ENCODE measurements around the gene PPM1H. TPM values are rescaled to one million over a fixed set of nuclear protein-coding genes. Genes with fewer than 3 reads are reported as not detected.

The PPM1H gene
- total RNA-seq, 1 donor from 2014 or later, result 6.3 TPM

DNA sequence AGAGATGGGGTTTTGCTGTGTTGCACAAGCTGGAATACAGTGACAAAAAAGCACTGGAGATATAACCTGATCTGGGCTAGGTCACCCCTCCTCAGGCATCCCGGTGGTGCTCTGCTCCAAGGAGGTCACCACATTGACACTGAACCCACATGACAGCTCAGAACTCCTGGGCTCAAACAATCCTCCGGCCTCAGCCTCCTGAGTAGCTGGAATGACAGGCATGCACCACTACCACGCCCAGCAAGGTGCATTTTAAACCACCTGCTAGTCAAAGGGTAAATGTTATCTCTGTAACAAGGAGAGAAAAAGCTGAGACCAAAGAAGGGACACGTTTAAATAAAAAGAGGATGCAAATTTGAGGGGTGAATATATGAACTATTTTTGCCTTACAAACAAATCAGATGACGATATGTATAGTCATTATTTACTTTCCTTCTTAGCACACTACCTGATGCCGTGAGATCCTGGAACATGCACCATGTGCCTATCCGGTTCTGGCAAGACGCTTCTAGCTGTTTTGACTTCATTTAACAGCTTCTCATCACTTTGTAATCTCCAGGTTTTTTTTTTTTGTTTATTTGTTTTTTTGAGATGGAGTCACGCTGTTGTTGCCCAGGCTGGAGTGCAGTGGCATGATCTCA is 135.1 kb downstream of the PPM1H start:
- Mint-ChIP-seq H3K4me1 (ENCODE audit: low read depth, unreplicated experiment) (peaks cover 13% of the 10 kb centered on the region), H3K36me3 (ENCODE audit: unreplicated experiment) (no peaks in the 10 kb centered on the region), H3K9me3 (ENCODE audit: unreplicated experiment) (no peaks in the 10 kb centered on the region), H3K27ac (ENCODE audit: unreplicated experiment) (no peak overlapping the region), H3K4me3 (ENCODE audit: unreplicated experiment) (no peak overlapping the region), H3K27me3 (ENCODE audit: unreplicated experiment) (no peaks in the 10 kb centered on the region)
- no peak for DNase-seq
- TF ChIP-seq, protein P1, sequence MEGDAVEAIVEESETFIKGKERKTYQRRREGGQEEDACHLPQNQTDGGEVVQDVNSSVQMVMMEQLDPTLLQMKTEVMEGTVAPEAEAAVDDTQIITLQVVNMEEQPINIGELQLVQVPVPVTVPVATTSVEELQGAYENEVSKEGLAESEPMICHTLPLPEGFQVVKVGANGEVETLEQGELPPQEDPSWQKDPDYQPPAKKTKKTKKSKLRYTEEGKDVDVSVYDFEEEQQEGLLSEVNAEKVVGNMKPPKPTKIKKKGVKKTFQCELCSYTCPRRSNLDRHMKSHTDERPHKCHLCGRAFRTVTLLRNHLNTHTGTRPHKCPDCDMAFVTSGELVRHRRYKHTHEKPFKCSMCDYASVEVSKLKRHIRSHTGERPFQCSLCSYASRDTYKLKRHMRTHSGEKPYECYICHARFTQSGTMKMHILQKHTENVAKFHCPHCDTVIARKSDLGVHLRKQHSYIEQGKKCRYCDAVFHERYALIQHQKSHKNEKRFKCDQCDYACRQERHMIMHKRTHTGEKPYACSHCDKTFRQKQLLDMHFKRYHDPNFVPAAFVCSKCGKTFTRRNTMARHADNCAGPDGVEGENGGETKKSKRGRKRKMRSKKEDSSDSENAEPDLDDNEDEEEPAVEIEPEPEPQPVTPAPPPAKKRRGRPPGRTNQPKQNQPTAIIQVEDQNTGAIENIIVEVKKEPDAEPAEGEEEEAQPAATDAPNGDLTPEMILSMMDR (IDR thresholded peaks at IDR 0.05; ENCODE audit: partially characterized antibody, unreplicated experiment), result no peak

DNA sequence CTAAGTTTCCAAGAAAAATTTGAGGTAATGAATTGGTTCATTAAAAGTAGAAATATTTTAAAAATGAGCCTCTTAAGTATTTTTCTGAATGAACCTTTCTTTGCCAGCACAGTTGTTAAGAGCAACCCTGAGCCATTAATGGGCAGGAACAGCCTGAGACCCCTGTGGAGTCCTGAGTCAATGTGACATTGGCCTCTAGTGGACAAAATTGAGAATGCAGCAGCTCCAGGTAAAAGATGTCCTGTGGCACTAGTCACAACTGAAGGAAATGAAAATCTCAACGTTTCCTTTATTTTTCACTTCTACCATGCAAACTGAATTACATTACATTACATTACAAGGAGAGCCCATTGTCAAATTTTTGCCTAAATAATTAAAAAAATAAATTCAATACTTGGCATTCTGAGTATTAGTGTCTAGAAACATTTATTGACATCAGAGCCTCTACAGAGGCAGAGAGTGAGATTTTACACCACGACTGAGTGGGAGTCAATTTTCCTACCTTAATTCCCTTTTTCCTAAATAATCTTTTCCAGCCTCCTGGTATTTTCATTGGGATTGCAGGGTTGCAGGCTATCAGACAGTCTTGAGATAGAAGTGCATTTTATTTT is 135.7 kb downstream of the PPM1H start:
- no peaks in the 10 kb centered on the region for H3K27me3 Mint-ChIP-seq (ENCODE audit: unreplicated experiment)
- DNase-seq, result peak; percentile 70
- no peak overlapping the region for H3K27ac Mint-ChIP-seq (ENCODE audit: unreplicated experiment)
- no peaks in the 10 kb centered on the region for H3K9me3 Mint-ChIP-seq (ENCODE audit: unreplicated experiment)
- H3K4me1 Mint-ChIP-seq (ENCODE audit: low read depth, unreplicated experiment), result peaks cover 13% of the 10 kb centered on the region
- TF ChIP-seq, protein P1 (IDR thresholded peaks at IDR 0.05; ENCODE audit: partially characterized antibody, unreplicated experiment), result peak; percentile 97
- no peaks in the 10 kb centered on the region for H3K36me3 Mint-ChIP-seq (ENCODE audit: unreplicated experiment)
- H3K4me3 Mint-ChIP-seq (ENCODE audit: unreplicated experiment), result no peak overlapping the region

DNA sequence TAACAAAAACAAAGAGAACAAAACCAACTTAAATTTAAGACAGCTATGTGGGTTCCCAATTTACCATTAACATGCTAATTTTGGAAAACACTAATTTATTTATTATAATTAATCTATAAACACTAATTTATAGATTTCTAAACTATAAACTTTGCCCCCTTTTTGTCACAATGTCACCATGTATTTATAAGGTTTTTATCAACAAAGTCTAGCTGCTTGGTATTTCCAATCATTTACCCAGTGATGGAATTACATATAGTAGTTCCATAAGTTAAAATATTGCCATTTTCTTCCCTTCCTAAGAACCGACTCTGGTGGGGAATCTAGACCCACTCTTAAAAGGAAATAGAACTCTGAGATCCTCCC is 140.7 kb downstream of the PPM1H start:
- H3K9me3 Mint-ChIP-seq (ENCODE audit: unreplicated experiment), result no peaks in the 10 kb centered on the region
- no peaks in the 10 kb centered on the region for H3K36me3 Mint-ChIP-seq (ENCODE audit: unreplicated experiment)
- no peak overlapping the region for H3K27ac Mint-ChIP-seq (ENCODE audit: unreplicated experiment)
- DNase-seq, result no peak
- H3K4me3 Mint-ChIP-seq (ENCODE audit: unreplicated experiment), result no peak overlapping the region
- peaks cover 26% of the 10 kb centered on the region for H3K4me1 Mint-ChIP-seq (ENCODE audit: low read depth, unreplicated experiment)
- H3K27me3 Mint-ChIP-seq (ENCODE audit: unreplicated experiment), result no peaks in the 10 kb centered on the region
- TF ChIP-seq, protein P1 (IDR thresholded peaks at IDR 0.05; ENCODE audit: partially characterized antibody, unreplicated experiment), result peak; percentile 50

DNA sequence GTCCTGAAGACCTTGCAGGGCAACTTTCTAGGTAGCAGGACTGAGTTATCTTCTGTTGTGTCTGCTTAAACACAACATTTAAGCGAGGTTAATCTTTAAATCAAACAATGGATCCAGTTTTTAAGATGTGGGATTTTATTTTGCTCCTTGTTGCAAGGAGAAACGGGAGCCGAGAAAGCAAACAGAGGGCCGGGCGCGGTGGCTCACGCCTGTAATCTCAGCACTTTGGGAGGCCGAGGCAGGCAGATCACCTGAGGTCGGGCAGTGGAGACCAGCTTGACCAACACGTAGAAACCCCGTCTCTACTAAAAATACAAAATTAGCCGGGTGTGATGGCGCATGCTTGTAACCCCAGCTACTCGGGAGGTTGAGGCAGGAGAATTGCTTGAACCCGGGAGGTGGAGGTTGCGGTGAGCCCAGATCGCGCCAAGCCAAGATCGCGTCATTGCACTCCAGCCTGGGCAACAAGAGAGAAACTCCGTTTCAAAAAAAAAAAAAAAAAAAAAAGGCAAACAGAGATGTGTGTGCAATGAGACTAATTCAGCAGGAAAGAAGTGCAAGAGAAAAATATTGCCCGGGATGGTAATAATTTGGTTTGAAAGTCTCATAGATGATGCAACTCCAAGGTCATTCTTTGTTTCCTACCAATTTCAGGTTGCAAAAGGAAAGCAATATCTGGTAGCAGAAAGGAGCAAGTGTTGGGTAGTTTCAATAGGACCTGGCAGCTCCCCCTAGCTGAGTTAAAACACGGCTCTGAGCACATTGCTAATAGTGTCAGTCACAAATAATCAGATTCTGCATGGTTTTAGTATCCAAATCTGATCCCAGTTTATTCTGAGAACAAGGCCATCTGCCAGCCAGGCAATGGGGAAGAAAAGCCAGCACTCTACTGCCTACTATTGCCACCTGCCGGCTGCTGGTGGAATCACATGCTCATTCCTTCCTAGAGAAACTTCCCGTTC is 141.4 kb downstream of the PPM1H start:
- peaks cover 22% of the 10 kb centered on the region for H3K4me1 Mint-ChIP-seq (ENCODE audit: low read depth, unreplicated experiment)
- peak overlapping the region; percentile 84 for H3K27ac Mint-ChIP-seq (ENCODE audit: unreplicated experiment)
- H3K27me3 Mint-ChIP-seq (ENCODE audit: unreplicated experiment), result no peaks in the 10 kb centered on the region
- no peaks in the 10 kb centered on the region for H3K36me3 Mint-ChIP-seq (ENCODE audit: unreplicated experiment)
- TF ChIP-seq, protein P1 (IDR thresholded peaks at IDR 0.05; ENCODE audit: partially characterized antibody, unreplicated experiment), result peak; percentile 96
- no peaks in the 10 kb centered on the region for H3K9me3 Mint-ChIP-seq (ENCODE audit: unreplicated experiment)
- H3K4me3 Mint-ChIP-seq (ENCODE audit: unreplicated experiment), result peak overlapping the region; percentile 44
- DNase-seq, result peak; percentile 85
